Measurements from ENCODE around the gene KBTBD2.
"Not testable (repeated sequence)": the region's sequence is repeated elsewhere in the genome, so short reads cannot be mapped to it uniquely, and the experiment has no call there.

KBTBD2 gene

GRCh38 chr7:32891800-32892520, 400 bp upstream of the KBTBD2 start:
- DNase-seq (ENCODE audit: insufficient read length) (peak; percentile 69), FAIRE-seq (peak; percentile 86)
- peak; percentile 81 for TF ChIP-seq POLR2AphosphoS5 (IDR thresholded peaks at IDR 0.05; ENCODE audit: low read depth, low read length)
- TF ChIP-seq TAF1 (IDR thresholded peaks at IDR 0.05; ENCODE audit: borderline replicate concordance, low read depth, low read length): 0 out of 2 replicates have a peak, but pooled peaks have one; percentile 1
- peak; percentile 85 for TF ChIP-seq POLR2A (IDR thresholded peaks at IDR 0.05; ENCODE audit: low read depth, low read length)

- TF ChIP-seq TAF1 (IDR thresholded peaks at IDR 0.05; ENCODE audit: borderline replicate concordance, low read depth, low read length) (no peak), POLR2A (IDR thresholded peaks at IDR 0.05; ENCODE audit: low read depth, low read length) (no peak), POLR2AphosphoS5 (IDR thresholded peaks at IDR 0.05; ENCODE audit: low read depth, low read length) (no peak)
- DNase-seq (ENCODE audit: insufficient read length) (no peak), FAIRE-seq (no peak)
Measured at GRCh38 chr7:32890793-32891042, 842 bp downstream of the KBTBD2 start.

- TF ChIP-seq POLR2AphosphoS5 (IDR thresholded peaks at IDR 0.05; ENCODE audit: low read depth, low read length) (no peak), POLR2A (IDR thresholded peaks at IDR 0.05; ENCODE audit: low read depth, low read length) (no peak), TAF1 (IDR thresholded peaks at IDR 0.05; ENCODE audit: borderline replicate concordance, low read depth, low read length) (no peak)
- peak; percentile 24 for DNase-seq (ENCODE audit: insufficient read length)
- FAIRE-seq: peak; percentile 83
Measured at GRCh38 chr7:32890010-32890792, 1.4 kb downstream of the KBTBD2 start.

GRCh38 chr7:32888505-32888904, 3.1 kb downstream of the KBTBD2 start:
- FAIRE-seq (no peak), DNase-seq (ENCODE audit: insufficient read length) (no peak)
- TF ChIP-seq POLR2A (IDR thresholded peaks at IDR 0.05; ENCODE audit: low read depth, low read length) (no peak), POLR2AphosphoS5 (IDR thresholded peaks at IDR 0.05; ENCODE audit: low read depth, low read length) (no peak), TAF1 (IDR thresholded peaks at IDR 0.05; ENCODE audit: borderline replicate concordance, low read depth, low read length) (no peak)

- DNase-seq (ENCODE audit: insufficient read length) (no peak), FAIRE-seq (no peak)
- no peak for TF ChIP-seq POLR2A (IDR thresholded peaks at IDR 0.05; ENCODE audit: low read depth, low read length)
- TF ChIP-seq POLR2AphosphoS5 (IDR thresholded peaks at IDR 0.05; ENCODE audit: low read depth, low read length): no peak
- no peak for TF ChIP-seq TAF1 (IDR thresholded peaks at IDR 0.05; ENCODE audit: borderline replicate concordance, low read depth, low read length)
Measured at GRCh38 chr7:32887395-32887794, 4.2 kb downstream of the KBTBD2 start.

- no peak for TF ChIP-seq POLR2A (IDR thresholded peaks at IDR 0.05; ENCODE audit: low read depth, low read length)
- no peak for TF ChIP-seq POLR2AphosphoS5 (IDR thresholded peaks at IDR 0.05; ENCODE audit: low read depth, low read length)
- no peak for TF ChIP-seq TAF1 (IDR thresholded peaks at IDR 0.05; ENCODE audit: borderline replicate concordance, low read depth, low read length)
- no peak for DNase-seq (ENCODE audit: insufficient read length)
- peak; percentile 67 for FAIRE-seq
Measured at GRCh38 chr7:32881074-32881982, 10.2 kb downstream of the KBTBD2 start.

- FAIRE-seq: peak; percentile 48
- DNase-seq (ENCODE audit: insufficient read length): no peak
Measured at GRCh38 chr7:32879460-32879859, 12.1 kb downstream of the KBTBD2 start.

GRCh38 chr7:32878023-32878422, 13.5 kb downstream of the KBTBD2 start:
- FAIRE-seq; DNase-seq (ENCODE audit: insufficient read length): not testable (repeated sequence)

More at GRCh38 chr7:32879460-32879859, 12.1 kb downstream of the KBTBD2 start:
- TF ChIP-seq TAF1 (IDR thresholded peaks at IDR 0.05; ENCODE audit: borderline replicate concordance, low read depth, low read length): no peak
- no peak for TF ChIP-seq POLR2AphosphoS5 (IDR thresholded peaks at IDR 0.05; ENCODE audit: low read depth, low read length)
- TF ChIP-seq POLR2A (IDR thresholded peaks at IDR 0.05; ENCODE audit: low read depth, low read length): no peak

- TF ChIP-seq TAF1 (IDR thresholded peaks at IDR 0.05; ENCODE audit: borderline replicate concordance, low read depth, low read length): no peak
- TF ChIP-seq POLR2A (IDR thresholded peaks at IDR 0.05; ENCODE audit: low read depth, low read length): no peak
- no peak for TF ChIP-seq POLR2AphosphoS5 (IDR thresholded peaks at IDR 0.05; ENCODE audit: low read depth, low read length)
- FAIRE-seq: no peak
- no peak for DNase-seq (ENCODE audit: insufficient read length)
Measured at GRCh38 chr7:32872421-32872820, 19.1 kb downstream of the KBTBD2 start.

GRCh38 chr7:32871624-32872371, 19.8 kb downstream of the KBTBD2 start:
- FAIRE-seq: no peak
- DNase-seq (ENCODE audit: insufficient read length): no peak
- TF ChIP-seq POLR2A (IDR thresholded peaks at IDR 0.05; ENCODE audit: low read depth, low read length) (no peak), POLR2AphosphoS5 (IDR thresholded peaks at IDR 0.05; ENCODE audit: low read depth, low read length) (no peak), TAF1 (IDR thresholded peaks at IDR 0.05; ENCODE audit: borderline replicate concordance, low read depth, low read length) (no peak)

GRCh38 chr7:32870298-32870697, 21.3 kb downstream of the KBTBD2 start:
- DNase-seq (ENCODE audit: insufficient read length) (no peak), FAIRE-seq (no peak)
- TF ChIP-seq TAF1 (IDR thresholded peaks at IDR 0.05; ENCODE audit: borderline replicate concordance, low read depth, low read length): no peak
- TF ChIP-seq POLR2AphosphoS5 (IDR thresholded peaks at IDR 0.05; ENCODE audit: low read depth, low read length): no peak
- TF ChIP-seq POLR2A (IDR thresholded peaks at IDR 0.05; ENCODE audit: low read depth, low read length): no peak
